Gastrocnemius medialis (tissue), 4 donors: ENCODE data around the gene AQP6. TPM values are rescaled to one million over a fixed set of nuclear protein-coding genes. Genes with fewer than 3 reads are reported as not detected.

ENCODE experiments used
- ATAC-seq, 2 donors: fragments of 150-250 bp; one replicate each; pipeline ENCODE4 v1.9.1; 2016
- DNase-seq, 2 donors: peaks; one replicate each; pipeline ENCODE4 v3.0.0-alpha.2; 2019
- H3K27ac ChIP-seq, 4 donors: fragments of 200-600 bp; sonication (generic); 1 replicate in 1 of 4; 2 replicates in 3 of 4; pipeline ENCODE4 v1.5.1; 2016 to 2018; ENCODE audit warnings: mild to moderate bottlenecking in 2 of 4, moderate library complexity in 1 of 4
- H3K27me3 ChIP-seq, 3 donors: fragments of 200-600 bp; sonication (generic) in 2 of 3; 1 replicate in 1 of 3; 2 replicates in 2 of 3; pipeline versions ENCODE4 v1.5.1 to v1.6.0; 2016 to 2019; ENCODE audit warnings: mild to moderate bottlenecking in 1 of 3, moderate library complexity in 1 of 3
- H3K36me3 ChIP-seq, 2 donors: fragments of 200-600 bp; sonication (generic) in 1 of 2; one replicate each; pipeline ENCODE4 v1.5.1; 2017 to 2018
- H3K4me1 ChIP-seq, 2 donors: fragments of 200-600 bp; sonication (generic) in 1 of 2; one replicate each; pipeline ENCODE4 v1.5.1; 2016 to 2017; ENCODE audit warnings: mild to moderate bottlenecking in 2 of 2
- H3K4me3 ChIP-seq, 4 donors: fragments of 200-600 bp; sonication (generic) in 3 of 4; 1 replicate in 1 of 4; 2 replicates in 3 of 4; pipeline ENCODE4 v1.5.1; 2016 to 2019; ENCODE audit warnings: mild to moderate bottlenecking in 2 of 4
- H3K9me3 ChIP-seq, 3 donors: fragments of 200-600 bp; sonication (generic) in 2 of 3; 1 replicate in 1 of 3; 2 replicates in 2 of 3; pipeline ENCODE4 v1.5.1; 2016 to 2019
- POLR2A ChIP-seq, 2 donors: fragments of 450-650 bp; IDR thresholded peaks; one replicate each; pipeline ENCODE4 v1.6.1; 2017; ENCODE audit warnings: antibody characterized with exemption in 2 of 2, mild to moderate bottlenecking in 2 of 2, moderate library complexity in 2 of 2
- in situ Hi-C, 4 donors: fragments of 200-750 bp; cut with MboI; loops; one replicate each; pipeline versions ENCODE4 v1.15.0 to v1.8.0; 2017; ENCODE audit warnings: low sequenced_read_pairs in 4 of 4
- intact Hi-C: fragments of 100-400 bp; cut with DNase I; formaldehyde crosslinking; loops from one replicate; pipeline ENCODE4 v1.15.1; 2023; ENCODE audit warnings: low total_unique reads
- total RNA-seq, 4 donors: library from RNA; depleted of rRNA; stranded (reverse); fragments of >200 nt; gene quantifications; one replicate each; pipeline versions ENCODE4 v1.1.0 to v1.2.3, GENCODE V29; 2016
- TF ChIP-seq, protein P1 (sequence below), 5 experiments: fragments of 450-650 bp in 3 of 5; fragments of 200-600 bp in 2 of 5; sonication (generic) in 2 of 5; IDR thresholded peaks in 4 of 5; conservative IDR thresholded peaks in 1 of 5; 1 replicate in 4 of 5; 2 replicates in 1 of 5; pipeline ENCODE4 v1.5.1; 2016 to 2019; ENCODE audit warnings: antibody characterized with exemption in 5 of 5, mild to moderate bottlenecking in 3 of 5, moderate library complexity in 3 of 5

The AQP6 gene
- total RNA-seq, 4 donors from 2014 or later, result not detected

DNA sequence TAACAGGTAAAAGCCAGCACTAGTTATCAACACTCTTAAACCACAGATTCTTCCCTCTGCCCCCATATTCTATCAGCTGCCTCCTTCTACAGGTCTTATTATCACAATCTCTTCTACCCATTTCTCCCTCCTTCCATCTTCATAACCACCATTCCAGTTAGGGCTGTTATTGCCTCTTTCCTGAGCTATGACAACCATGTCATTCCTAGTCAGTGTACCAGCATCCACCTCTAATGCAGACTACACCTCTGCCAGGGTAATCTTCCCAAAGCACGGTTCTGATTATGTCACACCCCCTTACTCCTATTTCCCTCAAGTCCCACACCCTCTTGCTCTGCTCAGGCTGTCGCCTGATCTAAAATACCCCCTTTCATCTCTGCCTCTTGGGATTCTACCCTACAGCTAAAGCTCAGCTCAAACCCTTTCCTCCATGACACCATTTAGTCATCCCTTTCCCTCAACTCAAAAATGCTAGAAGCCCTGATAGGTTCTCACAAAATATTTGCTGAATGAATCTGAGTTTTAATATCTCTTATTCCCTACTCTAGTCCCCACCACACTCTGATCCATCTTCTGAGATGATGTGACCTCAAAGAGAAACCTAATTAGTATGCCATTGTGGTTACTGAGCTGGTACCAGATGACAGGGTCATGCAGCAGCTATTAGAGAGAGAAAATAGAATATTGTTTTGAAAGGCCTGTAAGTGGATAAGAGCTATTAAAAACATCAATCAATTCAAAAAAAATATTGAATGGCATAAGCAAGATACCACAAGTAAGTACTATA is 40.8 kb downstream of the AQP6 start:
- in situ Hi-C loops, result no loop called here
- Histone ChIP-seq H3K4me3 (no peak overlapping the region), H3K9me3 (no peaks in the 10 kb centered on the region), H3K36me3 (no peaks in the 10 kb centered on the region), H3K27ac (no peak overlapping the region), H3K27me3 (no peaks in the 10 kb centered on the region), H3K4me1 (peaks cover 0 to 3% of the 10 kb centered on the region in 2 donors)
- no peak for TF ChIP-seq POLR2A (IDR thresholded peaks at IDR 0.05)
- TF ChIP-seq, protein P1, sequence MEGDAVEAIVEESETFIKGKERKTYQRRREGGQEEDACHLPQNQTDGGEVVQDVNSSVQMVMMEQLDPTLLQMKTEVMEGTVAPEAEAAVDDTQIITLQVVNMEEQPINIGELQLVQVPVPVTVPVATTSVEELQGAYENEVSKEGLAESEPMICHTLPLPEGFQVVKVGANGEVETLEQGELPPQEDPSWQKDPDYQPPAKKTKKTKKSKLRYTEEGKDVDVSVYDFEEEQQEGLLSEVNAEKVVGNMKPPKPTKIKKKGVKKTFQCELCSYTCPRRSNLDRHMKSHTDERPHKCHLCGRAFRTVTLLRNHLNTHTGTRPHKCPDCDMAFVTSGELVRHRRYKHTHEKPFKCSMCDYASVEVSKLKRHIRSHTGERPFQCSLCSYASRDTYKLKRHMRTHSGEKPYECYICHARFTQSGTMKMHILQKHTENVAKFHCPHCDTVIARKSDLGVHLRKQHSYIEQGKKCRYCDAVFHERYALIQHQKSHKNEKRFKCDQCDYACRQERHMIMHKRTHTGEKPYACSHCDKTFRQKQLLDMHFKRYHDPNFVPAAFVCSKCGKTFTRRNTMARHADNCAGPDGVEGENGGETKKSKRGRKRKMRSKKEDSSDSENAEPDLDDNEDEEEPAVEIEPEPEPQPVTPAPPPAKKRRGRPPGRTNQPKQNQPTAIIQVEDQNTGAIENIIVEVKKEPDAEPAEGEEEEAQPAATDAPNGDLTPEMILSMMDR (IDR thresholded peaks at IDR 0.05 in 4 of 5, conservative IDR thresholded peaks at IDR 0.05 in 1 of 5), result no peak
- intact Hi-C loops, result no loop called here
- DNase-seq (no peak), ATAC-seq (no peak)

DNA sequence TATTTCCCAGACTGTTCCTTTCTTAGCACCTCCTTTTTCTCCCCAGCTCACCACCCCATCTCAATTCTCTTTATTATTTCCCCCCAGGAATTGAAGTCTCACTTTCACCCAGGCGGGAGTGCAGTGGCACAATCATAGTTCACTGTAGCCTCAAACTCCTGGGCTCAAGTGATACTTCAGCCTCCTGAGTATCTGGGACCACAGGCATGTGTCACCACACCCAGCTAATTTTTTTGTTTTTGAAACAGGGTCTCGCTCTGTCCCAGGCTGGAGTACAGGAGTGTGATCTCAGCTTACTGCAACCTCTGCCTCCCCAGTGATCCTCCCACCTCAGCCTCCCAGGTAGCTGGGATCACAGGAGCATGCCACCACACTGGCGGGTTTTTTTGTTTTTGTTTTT is 41.6 kb downstream of the AQP6 start:
- Histone ChIP-seq H3K4me3 (no peak overlapping the region), H3K27me3 (no peaks in the 10 kb centered on the region), H3K9me3 (no peaks in the 10 kb centered on the region), H3K27ac (no peak overlapping the region), H3K4me1 (peaks cover 0 to 3% of the 10 kb centered on the region in 2 donors), H3K36me3 (no peaks in the 10 kb centered on the region)
- ATAC-seq, result no peak
- in situ Hi-C loops, result no loop called here
- DNase-seq, result no peak
- TF ChIP-seq, protein P1 (IDR thresholded peaks at IDR 0.05 in 4 of 5, conservative IDR thresholded peaks at IDR 0.05 in 1 of 5), result no peak
- no peak for TF ChIP-seq POLR2A (IDR thresholded peaks at IDR 0.05)
- intact Hi-C loops, result no loop called here

DNA sequence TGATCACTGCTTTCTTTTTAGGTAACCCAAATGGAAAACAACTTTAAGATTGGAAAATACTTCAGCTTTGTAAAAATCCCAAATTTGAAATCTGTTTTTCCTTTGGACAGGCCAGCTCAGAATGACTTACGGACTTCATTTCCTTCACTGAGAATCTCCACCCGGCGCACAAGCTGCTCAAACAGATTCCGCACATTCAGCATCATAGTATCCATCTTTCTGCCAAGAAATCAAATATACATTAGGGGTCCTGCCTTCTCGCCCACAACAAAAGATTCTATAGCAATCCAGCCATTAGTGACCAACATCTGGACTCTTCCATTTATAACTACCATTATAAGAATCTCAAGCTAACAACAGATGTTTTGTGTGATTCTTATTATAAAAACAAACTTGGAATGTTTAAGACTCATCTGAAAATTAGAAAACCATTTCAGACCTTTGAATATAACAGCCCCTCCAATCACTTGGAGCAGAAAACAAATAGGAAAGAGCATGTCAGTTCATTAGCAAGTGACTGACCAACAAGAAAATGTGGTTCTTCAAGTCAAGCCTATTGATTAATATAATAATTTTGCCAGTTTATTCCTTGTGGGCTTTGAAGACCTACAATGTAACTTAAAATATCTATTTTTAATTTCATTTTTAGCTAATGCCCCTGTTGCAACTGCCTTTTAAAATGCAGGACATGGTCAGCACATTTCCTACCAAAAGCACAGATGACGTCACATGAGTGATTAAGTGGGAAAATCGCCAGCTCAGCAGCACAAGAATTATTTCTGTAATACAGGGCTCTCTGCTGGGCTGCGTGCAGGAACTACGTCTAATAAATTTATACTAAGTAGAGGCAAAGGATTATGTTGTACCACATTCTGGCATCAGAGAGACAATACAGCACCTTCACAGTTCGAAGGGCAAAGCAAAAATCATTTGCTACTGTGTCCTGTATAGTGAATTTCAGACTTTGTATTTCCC is 44.0 kb downstream of the AQP6 start:
- DNase-seq, result peak; percentile 24 to 44
- intact Hi-C loops, result no loop called here
- TF ChIP-seq, protein P1 (IDR thresholded peaks at IDR 0.05 in 4 of 5, conservative IDR thresholded peaks at IDR 0.05 in 1 of 5), result no peak
- no peak for TF ChIP-seq POLR2A (IDR thresholded peaks at IDR 0.05)

DNA sequence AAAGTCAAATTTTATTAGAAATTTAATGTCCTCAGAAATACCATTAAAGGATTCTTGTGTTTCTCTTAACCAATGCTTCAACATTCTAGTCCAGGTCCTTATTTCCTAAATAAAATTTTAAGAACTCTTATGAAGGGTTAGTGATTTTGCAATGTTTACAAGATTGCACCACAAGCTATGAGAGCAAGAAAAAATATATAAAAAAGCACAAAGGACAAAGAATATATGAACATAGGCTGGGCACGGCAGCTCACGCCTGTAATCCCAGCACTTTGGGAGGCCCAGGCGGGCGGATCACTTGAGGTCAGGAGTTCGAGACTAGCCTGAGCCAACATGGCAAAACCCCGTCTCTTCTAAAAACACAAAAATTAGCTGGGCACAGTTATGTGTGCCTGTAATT is 44.9 kb downstream of the AQP6 start:
- Histone ChIP-seq H3K27me3 (no peaks in the 10 kb centered on the region), H3K27ac (peak overlapping the region in 1 of 4 donors; percentile 18), H3K4me1 (peaks cover 0 to 3% of the 10 kb centered on the region in 2 donors), H3K9me3 (no peaks in the 10 kb centered on the region), H3K4me3 (no peak overlapping the region), H3K36me3 (no peaks in the 10 kb centered on the region)
- ATAC-seq (no peak), DNase-seq (no peak)
- in situ Hi-C loops, result no loop called here
- no peak for TF ChIP-seq POLR2A (IDR thresholded peaks at IDR 0.05)
- TF ChIP-seq, protein P1 (IDR thresholded peaks at IDR 0.05 in 4 of 5, conservative IDR thresholded peaks at IDR 0.05 in 1 of 5), result no peak
- intact Hi-C loops, result no loop called here

More for the DNA sequence above, 44.0 kb downstream of the AQP6 start:
- no peaks in the 10 kb centered on the region for H3K27me3 ChIP-seq
- H3K9me3 ChIP-seq, result no peaks in the 10 kb centered on the region
- peak; percentile 62 to 70 for ATAC-seq
- H3K4me1 ChIP-seq, result peaks cover 0 to 3% of the 10 kb centered on the region in 2 donors
- no peaks in the 10 kb centered on the region for H3K36me3 ChIP-seq
- in situ Hi-C loops, result no loop called here
- H3K4me3 ChIP-seq, result no peak overlapping the region
- peak overlapping the region in 1 of 4 donors; percentile 18 for H3K27ac ChIP-seq
